GM06990 (cell line): Measurements from ENCODE around the gene PLEKHA1.

Source experiments
- DNase-seq: peaks from one replicate; pipeline ENCODE4 v3.0.0-alpha.2; 2011; ENCODE audit not compliant: insufficient read length; ENCODE audit errors: extremely low read depth
- H3K27me3 ChIP-seq: replicated peaks from 2 replicates; pipeline ENCODE4 v1.6.0; 2011; ENCODE audit warnings: low read length; ENCODE audit not compliant: control insufficient read depth, insufficient read depth
- H3K36me3 ChIP-seq: 2 replicates; pipeline ENCODE4 v1.5.1; 2011; ENCODE audit warnings: low read length; ENCODE audit not compliant: control insufficient read depth, insufficient read depth
- H3K4me3 ChIP-seq: replicated peaks from 2 replicates; pipeline ENCODE4 v1.5.1; 2011; ENCODE audit warnings: low read depth, mild to moderate bottlenecking, control low read depth, low read length
- TF ChIP-seq, protein P1 (sequence below): IDR thresholded peaks from 2 replicates; pipeline ENCODE4 v1.5.1; 2011; ENCODE audit warnings: low read length, control low read depth, mild to moderate bottlenecking, inconsistent platforms; ENCODE audit not compliant: insufficient read depth, poor library complexity, severe bottlenecking

PLEKHA1 gene

DNA sequence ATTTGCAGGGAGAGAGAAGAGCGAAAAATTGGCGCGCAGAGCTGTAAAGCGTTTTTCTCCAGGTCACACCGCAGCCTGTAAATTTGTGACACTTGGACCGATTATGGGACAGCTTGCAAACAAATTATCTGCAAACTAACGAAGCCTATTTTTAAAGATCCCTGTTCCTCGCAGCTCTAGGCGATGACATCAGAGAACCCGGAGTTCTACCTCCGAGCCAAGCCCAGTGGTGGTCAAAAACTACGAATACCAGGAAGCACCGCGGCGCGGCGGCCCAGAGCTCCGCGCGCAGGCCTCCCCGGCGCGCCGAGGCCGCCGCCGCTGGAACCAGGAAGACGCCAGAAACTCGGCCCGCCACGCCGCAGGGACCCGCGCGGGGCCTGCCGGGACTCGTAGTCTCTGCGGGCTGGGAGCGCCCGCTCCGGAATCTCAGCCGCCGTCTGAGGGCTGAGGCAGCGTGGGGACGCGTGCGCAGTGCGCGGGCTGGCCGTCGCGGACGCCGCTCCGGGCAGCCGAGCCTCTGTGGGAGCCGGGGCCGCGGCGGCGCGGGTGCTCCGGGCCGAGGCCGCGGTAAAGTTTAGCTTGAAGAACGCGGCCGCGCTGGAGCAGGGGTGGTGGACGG lies at the start of gene PLEKHA1:
Gene PLEKHA1, plus strand, starts transcription at position 472 of the 622 bp plus-strand sequence. CDS start 18,493 bp downstream, outside the sequence.
- Histone ChIP-seq H3K27me3 (peaks cover 1% of the 10 kb centered on the region; the same call in 1 of the 2 replicates), H3K36me3 (no peaks in the 10 kb centered on the region), H3K4me3 (no peak within 1 kb of the TSS)
- peak; percentile 76 for DNase-seq
- TF ChIP-seq, protein P1, sequence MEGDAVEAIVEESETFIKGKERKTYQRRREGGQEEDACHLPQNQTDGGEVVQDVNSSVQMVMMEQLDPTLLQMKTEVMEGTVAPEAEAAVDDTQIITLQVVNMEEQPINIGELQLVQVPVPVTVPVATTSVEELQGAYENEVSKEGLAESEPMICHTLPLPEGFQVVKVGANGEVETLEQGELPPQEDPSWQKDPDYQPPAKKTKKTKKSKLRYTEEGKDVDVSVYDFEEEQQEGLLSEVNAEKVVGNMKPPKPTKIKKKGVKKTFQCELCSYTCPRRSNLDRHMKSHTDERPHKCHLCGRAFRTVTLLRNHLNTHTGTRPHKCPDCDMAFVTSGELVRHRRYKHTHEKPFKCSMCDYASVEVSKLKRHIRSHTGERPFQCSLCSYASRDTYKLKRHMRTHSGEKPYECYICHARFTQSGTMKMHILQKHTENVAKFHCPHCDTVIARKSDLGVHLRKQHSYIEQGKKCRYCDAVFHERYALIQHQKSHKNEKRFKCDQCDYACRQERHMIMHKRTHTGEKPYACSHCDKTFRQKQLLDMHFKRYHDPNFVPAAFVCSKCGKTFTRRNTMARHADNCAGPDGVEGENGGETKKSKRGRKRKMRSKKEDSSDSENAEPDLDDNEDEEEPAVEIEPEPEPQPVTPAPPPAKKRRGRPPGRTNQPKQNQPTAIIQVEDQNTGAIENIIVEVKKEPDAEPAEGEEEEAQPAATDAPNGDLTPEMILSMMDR: no peak

DNA sequence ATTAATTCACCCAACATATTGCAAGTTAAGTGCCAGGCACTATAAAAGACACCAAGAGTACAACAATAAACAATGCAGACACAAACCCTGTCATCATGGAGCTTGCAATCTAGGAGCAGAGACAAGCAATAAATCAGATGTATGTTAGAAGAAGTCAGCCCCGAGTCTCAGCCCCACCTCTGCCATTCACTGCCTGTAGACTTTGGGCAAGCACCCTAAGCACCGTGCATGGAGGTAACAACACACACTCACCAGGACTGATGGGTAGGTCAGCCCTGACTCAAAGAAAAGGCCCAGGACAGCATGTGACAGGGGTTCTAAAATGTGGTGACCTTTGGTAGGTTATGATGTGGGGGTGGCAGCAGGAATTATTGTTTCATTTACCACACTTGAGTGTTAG lies 49.3 kb upstream of the PLEKHA1 start:
- TF ChIP-seq, protein P1: no peak
- no peak for DNase-seq
- no peaks in the 10 kb centered on the region for H3K36me3 ChIP-seq
- H3K27me3 ChIP-seq: peaks cover 1% of the 10 kb centered on the region; the same call in 1 of the 2 replicates
- H3K4me3 ChIP-seq: no peak overlapping the region

DNA sequence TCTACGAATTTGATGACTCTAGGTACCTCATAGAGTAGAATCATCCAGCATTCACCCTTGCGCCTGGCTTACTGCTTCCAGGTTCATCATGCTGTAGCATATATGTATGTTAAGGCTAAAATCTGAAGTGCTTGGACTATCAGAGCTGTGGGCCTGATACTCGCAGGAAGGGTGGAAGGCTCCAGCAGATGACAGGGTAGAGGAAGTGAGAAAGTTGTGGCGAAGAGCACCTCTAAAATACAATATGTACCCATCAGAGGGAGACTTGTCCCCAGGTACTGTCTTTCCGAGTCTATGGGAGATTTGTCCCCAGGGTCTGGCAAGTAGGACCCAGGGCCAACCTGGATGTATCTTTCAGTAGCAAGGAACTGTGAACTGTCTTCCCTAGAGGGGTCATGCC lies 48.1 kb upstream of the PLEKHA1 start:
- Histone ChIP-seq H3K4me3 (no peak overlapping the region), H3K36me3 (no peaks in the 10 kb centered on the region), H3K27me3 (peaks cover 1% of the 10 kb centered on the region; the same call in 1 of the 2 replicates)
- TF ChIP-seq, protein P1: no peak
- no peak for DNase-seq

DNA sequence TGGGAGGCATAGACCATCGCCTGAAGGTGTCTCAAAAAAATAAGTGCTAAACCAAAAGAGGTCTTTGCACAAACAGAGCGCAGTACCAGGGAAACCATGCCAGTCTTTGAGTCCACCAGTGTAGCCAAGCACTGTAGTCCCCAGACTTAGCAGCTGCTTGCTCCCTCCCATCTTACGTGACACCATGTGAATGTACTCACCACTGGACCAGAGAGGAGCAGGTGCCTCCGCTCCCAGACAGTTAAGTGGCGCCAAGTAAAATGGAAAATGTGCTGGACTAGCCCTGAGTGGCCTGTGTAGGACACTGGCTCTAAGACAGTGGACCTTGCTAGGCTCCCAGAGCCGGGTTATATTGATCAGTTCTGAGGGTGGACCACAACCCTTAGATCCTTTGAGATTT lies 47.7 kb upstream of the PLEKHA1 start:
- TF ChIP-seq, protein P1: no peak
- H3K27me3 ChIP-seq: peaks cover 1% of the 10 kb centered on the region

DNA sequence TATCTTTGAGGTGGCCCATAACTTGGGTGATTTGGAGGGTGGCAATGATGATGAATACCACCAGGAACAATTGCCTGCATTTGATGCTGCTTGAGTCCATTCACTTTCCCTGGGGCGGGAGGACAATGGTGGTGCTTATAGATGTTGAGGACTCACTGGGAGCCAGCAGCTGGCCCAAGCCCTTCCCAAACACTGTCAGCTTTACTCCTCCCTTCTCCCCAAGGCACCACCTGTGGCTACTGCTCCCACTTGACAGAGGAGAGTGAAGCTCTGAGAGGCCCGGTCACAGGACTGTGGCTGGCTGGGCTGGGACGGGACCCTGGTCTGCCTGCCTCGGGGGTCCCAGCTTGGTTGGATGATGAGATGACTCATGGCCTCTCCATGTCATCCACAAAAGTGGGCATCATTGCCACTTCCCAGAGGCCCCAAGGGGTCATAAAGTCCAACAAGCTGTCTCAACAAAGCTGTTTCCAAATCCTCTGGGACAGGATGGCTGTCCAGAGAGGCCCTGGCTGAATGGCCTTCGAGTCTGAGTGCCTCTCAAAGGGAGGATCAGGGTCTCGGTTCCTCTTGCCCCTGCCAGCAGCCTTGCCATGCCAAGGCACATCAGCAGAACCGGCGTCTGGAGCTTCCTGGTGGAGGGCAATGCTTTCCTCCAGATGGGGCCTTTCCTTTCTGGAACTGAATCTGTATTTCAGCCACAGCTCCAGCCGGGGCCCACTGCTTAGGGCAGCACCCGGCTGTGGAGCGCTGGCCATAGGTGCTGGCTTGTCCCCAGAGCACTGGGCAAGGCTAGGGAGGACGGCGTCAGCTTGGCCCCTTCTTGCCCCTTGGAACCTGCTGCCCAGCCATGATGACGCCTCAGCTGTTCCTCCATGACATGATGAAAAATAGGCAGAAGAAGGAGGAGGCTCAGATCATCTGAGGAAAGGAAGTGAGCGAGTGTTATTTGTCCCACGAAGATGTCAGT lies 47.0 kb upstream of the PLEKHA1 start:
- TF ChIP-seq, protein P1: no peak
- peaks cover 3% of the 10 kb centered on the region for H3K27me3 ChIP-seq
- H3K36me3 ChIP-seq: no peaks in the 10 kb centered on the region
- H3K4me3 ChIP-seq: no peak overlapping the region
- DNase-seq: no peak

More for the DNA sequence above, 47.7 kb upstream of the PLEKHA1 start:
- Histone ChIP-seq H3K4me3 (no peak overlapping the region), H3K36me3 (no peaks in the 10 kb centered on the region)
- DNase-seq: no peak
